ENCODE measurements around the gene GFM1.

Gene GFM1

DNA sequence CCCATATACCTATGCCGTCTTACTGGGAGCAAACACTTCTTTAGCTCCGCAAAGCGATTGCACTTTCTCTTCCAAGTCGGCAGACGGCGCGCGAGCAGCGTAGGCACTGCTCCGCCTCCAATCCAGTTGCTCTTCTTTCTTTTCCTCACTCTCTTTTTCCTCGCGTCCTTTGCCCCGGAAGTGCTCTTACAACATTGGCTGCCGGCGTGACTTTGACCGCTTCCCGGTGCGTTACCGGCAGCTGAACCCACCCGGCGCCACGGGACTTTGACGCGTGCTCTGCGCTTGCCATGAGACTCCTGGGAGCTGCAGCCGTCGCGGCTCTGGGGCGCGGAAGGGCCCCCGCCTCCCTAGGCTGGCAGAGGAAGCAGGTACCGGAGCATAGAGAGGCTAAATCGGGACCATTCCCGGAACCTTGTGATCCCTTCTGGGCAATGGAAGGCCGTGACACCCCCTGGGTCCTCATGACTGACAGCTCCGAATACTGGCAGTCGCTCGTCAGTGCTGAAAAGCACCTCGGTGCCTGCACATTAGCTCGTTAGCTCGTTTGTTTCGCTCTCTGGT lies at the start of gene GFM1:
Gene GFM1, plus strand, starts transcription at position 183 of the 564 bp plus-strand sequence. Its CDS starts 108 bp downstream, at position 291.
- in situ Hi-C loops (cut with MboI; ENCODE audit: low sequenced_read_pairs), result no loop called here

DNA sequence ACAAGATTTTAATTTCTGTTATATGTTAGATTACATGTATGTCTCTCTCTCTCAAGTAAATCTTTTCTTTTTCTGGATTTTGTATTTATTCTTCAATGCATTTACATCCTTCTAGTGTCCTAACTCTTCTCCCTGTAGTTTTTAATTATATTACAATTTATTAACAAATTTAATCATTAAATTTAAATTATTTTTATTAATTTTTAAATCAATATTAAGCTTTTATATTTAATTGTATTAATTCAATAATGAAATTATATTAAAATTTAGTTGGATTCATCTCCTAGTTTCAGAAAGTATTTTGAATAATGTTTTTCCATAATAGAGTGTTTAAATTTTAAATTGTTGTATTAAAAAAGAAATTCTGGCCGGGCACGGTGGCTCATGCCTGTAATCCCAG lies 43.5 kb upstream of the GFM1 start:
- in situ Hi-C loops (cut with MboI; ENCODE audit: low sequenced_read_pairs), result no loop called here

DNA sequence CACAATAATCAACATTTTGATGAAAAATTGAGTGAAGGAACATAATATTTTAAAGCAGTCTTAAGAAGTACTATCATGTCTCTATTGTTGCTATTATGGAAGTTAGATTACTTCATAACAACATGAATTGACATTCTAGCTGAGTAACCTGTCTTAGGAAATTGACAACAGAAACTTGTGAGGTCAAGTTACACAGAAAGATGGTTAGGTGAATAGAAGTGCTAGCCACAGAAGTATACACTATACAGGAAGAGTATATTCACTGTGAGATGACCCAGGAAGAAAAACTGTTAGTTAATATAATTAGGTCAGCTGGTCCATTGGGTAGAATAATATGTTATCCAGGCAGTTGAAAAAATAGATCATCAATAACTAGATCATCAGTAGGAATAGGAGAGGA lies 42.1 kb upstream of the GFM1 start:
- in situ Hi-C loops (cut with MboI; ENCODE audit: low sequenced_read_pairs), result no loop called here

DNA sequence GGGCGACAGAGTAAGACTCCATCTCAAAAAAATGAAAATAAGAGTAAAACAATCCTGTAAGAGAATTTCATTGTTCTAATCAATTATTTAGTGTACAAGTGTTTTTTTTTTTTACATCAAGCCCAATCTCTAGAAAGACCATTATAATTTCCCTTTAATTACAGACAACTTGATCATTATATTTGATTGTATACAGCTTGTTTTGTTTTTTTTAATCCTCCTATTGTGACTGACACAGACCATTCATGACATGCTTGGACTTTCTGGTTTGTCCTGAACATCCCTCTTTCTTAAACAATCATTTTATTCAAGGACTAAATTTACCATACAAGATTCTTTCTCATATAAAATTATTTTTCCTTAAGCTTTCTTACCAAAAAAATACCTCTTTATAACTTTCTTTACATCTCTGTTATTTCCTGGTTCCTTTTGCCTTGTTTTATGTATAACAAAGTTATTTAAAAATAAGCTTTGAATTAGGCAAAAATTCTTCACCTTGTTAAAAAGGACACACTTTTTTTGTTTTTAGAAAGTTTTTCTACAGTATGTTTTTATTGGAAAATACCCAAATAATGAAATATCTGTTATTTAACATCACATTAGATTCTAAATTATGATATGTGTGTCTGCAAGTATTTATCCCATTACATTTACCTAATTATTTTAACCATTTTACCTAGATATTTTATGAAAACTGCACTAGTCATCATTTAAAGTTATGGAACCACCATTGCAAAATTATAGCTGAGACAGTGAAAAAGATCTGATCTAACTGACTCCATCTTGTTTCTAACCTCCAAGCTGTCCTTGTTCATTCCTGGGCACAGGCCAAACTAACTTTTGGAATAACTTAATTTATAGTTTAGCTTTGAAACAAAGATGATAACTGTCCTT lies 26.1 kb upstream of the GFM1 start:
- in situ Hi-C loops (cut with MboI; ENCODE audit: low sequenced_read_pairs), result no loop called here

DNA sequence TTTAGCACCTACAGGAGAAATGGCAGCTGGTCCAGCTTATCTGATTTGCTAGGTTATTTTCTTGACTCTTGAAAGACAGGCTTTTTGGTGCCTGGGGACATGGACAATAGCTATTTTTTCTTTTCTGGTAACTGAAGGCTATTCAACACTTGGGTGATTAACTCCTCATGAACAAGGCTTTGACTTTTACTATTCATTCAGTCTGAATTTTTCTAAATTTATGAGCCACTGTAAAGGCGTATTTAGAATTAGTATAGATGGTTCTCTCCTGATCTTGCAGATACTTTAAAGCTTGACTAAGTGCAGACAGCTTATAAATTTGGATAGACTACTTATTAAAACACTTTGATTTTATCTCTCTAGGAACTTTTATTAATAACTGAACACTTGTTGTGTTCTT lies 18.4 kb upstream of the GFM1 start:
- in situ Hi-C loops (cut with MboI; ENCODE audit: low sequenced_read_pairs), result no loop called here

DNA sequence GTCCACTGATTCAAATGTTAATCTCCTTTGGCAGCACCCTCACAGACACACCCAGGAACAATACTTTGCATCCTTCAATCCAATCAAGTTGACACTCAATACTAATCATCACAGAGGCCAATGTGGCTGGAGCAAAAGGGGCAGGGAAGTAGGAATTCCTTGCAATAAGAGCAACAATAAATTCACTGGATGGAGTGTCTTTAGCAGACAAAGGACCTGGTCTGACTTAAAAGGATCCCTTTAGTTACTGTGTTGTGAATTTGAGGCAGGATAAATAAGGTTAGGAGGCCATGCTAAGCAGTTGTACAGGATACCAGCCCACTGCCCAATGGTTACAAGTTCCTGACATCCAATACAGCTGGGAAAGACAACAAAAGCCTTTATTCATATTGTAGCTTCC lies 12.3 kb upstream of the GFM1 start:
- in situ Hi-C loops (cut with MboI; ENCODE audit: low sequenced_read_pairs), result no loop called here

DNA sequence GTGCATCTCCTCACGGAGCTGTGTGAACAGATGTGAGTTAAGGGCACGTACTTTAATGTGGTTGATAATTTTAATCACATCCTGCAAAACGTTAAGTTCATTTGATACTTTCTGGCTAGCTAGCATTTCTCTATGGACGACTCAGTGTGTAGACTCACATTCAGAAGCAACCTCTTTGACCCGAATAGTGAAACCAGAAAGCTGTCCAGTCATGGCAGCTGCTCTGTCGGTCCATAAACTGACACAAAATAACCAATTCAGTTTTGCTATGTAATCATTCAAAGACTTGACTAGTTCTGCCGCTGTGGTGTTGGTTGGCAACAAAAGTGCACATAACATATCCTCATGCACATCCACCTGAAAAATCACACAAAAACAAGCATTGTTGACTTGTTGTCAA lies 3.7 kb upstream of the GFM1 start:
- in situ Hi-C loops (cut with MboI; ENCODE audit: low sequenced_read_pairs), result no loop called here

DNA sequence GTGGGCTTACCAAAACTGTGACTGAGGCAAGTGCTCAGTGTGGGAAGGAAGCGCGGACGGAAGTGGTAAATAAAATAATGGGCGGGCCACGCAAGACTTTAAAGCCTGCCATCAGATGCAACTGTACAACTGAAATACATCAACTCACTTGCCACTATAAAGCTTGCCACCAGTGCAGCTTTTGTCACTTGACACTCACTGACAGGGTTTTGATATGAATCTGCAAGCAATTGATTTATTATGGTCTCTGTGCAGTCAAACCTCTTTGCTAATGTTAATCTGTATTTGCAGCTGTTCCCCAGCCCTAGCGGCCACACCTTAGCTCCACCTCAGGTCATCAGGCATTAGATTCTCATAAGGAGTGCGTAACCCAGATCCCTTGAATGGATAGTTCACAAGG lies 2.3 kb upstream of the GFM1 start:
- in situ Hi-C loops (cut with MboI; ENCODE audit: low sequenced_read_pairs), result no loop called here

DNA sequence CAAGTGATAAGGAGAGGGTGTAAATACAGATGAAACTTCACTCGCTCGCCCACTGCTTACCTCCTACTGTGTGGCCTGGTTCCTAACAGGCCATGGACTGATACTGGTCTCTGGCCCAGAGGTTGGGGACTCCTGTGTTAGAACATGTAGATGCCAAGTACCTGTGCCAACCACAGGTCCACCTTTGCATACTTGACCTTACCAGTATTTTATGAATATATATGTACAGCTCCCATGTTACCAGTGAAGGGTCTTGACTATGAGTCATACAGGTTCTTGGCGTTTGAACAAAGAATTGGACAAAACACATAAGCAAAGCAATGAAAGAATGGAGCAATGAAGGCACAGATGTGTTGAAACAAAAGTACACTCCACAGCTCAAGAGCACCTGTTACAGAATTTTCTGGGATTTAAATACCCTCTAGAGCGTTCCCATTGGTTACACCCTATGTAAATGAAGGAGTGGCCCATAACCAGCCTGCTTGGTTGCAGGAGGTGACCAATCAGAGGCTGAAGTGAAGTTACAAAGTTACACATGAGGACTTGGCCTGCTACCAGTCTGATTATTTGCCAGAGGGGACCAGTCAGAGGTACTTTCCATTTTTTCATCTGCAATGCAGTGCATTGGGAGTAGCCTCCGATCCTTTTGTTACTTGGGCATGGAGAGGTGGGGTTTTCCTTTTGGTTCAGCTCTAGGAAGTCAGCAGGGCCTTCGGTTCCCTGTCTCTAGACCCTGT lies 1.7 kb upstream of the GFM1 start:
- in situ Hi-C loops (cut with MboI; ENCODE audit: low sequenced_read_pairs), result no loop called here

DNA sequence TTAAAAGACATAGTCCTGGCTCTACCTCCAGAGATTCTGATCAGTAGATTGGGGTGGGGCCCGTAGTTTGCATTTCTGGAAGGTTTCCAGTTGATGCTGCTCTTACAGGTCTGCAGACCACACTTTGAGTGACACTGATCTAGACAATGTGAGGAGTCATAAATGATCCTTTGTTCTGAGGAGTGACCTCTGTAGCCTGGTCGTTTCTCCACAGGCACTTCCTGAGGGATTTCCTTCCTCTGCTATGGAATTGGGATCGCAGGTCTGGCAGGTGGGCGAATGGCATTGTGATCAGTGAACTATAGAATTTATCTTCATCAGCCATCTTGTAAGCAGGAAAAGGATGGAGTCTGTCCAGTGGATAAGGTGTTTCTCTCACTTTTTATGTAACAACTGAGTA lies 5.5 kb downstream of the GFM1 start:
- in situ Hi-C loops (cut with MboI; ENCODE audit: low sequenced_read_pairs), result no loop called here

DNA sequence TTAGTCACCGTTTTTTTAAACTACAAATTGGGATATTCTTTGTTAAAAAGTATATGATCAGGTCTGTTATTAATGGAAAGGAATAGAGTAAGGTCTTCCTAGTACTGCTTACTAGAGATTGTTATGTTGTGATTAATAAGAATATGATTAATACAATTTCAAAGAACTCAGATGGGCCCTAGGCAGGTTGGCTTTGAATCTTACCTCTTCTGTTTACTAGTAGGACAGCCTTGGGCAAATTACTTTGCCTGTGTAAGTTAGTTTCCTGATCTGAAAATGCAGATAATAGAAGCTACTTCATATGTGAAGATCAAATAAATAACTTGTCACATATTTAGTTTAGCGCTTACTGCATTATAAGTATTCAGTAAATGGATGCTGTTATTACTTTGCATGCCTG lies 6.9 kb downstream of the GFM1 start:
- in situ Hi-C loops (cut with MboI; ENCODE audit: low sequenced_read_pairs), result no loop called here

DNA sequence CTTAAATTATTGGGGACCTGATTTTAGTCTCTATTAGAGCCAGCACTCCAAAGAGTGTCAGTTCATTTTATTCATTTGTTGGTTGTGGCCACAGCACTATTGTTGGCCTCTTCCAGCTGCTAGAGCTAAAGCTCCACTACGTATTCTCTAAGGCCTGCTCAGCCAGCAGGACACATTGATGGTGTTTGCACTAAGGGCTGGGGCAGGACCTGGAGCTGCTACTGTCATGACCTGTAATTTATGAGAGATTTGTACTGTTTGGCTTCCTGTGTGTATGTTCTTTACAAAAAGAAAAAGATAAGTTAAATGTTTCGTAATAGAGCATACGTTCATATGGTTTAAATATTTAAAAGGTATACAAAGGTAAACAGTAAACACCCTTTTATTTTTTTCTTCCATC lies 8.1 kb downstream of the GFM1 start:
- in situ Hi-C loops (cut with MboI; ENCODE audit: low sequenced_read_pairs), result no loop called here

DNA sequence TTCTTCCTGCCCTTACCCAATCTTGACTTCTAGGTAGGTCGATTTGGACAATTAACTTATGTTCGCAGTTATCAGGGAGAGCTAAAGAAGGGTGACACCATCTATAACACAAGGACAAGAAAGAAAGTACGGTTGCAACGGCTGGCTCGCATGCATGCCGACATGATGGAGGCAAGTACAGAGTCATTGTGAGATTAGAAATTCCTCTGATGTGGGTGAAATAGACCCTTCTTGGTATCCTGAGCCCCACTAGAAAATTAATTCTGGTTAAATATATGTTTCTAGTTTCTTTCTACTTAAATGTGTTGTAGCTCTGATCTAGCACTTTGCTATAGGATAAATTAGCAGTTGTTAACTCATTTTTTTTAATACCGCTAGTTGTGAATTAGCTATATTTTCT lies 14.6 kb downstream of the GFM1 start:
- in situ Hi-C loops (cut with MboI; ENCODE audit: low sequenced_read_pairs), result no loop called here

DNA sequence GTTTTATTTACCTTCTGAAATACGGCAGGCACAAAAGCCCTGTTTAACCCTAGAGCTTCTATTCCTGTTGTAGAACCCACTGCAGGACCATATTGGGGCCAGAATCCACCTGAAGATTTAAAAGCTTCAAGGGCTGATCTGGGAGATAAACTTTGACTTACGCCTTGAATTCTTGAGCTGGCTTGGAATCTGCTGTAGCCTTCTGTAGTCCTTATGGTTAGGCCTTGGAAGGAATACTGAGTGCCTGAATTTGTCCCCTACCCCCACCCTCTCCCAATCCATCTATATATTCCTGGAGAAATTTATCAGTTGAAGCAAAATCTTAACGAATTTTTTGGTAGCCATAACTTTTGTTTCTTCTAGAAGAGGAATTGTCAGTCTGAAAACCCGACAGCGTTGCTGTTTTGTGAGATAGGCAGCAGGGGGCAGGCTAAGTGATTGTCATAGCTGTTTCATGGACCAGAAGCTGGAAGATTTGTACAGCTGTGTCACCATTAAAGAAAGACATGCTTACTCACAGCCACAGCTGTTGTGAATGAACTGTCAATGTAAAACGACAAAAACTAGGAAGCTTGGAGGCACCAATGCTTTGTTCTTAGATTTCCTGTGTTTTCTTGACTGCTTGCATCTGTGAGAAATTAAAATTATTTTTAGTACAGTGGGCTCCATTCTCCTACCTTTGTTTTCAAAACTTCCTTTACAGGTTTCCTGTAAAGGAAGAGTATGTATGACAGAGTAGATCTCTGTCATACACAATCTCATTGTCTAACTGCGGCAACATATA lies 15.3 kb downstream of the GFM1 start:
- in situ Hi-C loops (cut with MboI; ENCODE audit: low sequenced_read_pairs), result loop anchor here (10.0 kb wide), 1 partner anchor 135 kb away; no protein-coding TSS in a partner anchor

DNA sequence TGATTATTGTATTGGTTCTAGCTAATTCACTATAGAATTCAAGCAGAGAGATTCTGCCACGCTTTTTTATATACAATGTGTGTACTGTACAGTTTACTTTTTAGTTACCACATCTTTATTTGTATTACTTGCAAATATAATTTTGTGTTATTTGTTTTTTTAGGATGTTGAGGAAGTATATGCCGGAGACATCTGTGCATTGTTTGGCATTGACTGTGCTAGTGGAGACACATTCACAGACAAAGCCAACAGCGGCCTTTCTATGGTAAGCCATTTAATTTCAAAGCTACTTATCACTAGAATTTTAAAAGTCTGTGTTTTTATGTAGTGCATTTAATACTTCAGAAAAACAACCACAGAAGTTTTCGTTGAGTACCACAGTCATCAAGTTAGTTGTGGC lies 16.4 kb downstream of the GFM1 start:
- in situ Hi-C loops (cut with MboI; ENCODE audit: low sequenced_read_pairs), result loop anchor here (10.0 kb wide), 1 partner anchor 134 kb away; no protein-coding TSS in a partner anchor

DNA sequence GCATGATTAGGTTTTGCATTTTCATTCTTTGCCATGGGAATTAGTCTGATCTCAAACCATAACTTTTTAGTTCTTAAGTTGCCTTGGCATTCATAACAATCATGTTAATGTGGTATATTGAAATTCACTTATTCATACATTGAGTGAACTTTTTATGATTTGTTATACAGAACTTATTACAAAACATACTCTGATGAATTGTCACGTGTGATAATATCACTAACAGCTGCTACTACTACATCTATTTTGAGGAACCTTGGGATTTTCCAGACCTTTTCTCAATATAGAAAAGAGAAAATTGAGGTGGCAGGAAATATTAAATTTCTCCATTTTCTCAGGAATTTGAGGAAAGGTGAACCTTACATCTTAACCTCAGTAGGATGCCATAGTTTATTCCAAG lies 18.9 kb downstream of the GFM1 start:
- in situ Hi-C loops (cut with MboI; ENCODE audit: low sequenced_read_pairs), result loop anchor here (10.0 kb wide), 1 partner anchor 132 kb away; no protein-coding TSS in a partner anchor

DNA sequence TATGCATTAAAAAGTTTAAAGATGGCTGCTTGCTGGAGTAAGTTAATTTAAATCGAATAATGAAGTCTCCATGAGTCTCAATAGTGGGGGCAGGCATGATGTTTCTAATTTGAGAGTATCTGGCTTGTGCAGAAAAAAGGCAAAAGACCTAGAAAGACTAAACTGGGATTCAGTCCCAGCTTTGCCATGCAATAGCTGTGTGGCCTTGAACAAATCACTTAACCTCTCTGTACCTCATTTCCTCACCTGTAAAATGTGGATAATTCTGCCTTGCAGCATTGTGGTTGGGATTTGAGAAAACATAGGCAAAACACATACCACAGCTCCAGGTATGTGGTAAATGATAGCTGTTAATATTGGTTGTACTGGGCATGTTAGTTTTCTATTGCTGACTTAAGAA lies 19.5 kb downstream of the GFM1 start:
- in situ Hi-C loops (cut with MboI; ENCODE audit: low sequenced_read_pairs), result loop anchor here (10.0 kb wide), 1 partner anchor 131 kb away; no protein-coding TSS in a partner anchor

DNA sequence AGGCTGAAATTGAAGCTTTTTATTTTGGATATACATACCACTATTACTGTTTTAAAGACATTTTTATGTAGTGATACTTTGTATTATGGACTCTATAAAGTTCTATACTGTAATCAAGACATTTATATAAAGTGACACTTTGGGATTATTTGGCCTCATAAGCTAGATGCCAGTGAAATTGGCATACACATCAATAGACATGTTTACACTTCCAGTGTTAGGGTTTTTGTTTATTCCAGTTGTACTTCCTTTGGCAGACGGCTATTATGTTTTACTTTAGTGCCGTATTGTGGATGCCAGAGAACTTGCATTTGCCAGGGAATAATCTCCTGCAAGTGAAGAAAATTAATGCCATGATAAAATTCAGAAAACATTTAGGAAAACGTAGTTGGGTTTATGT lies 22.1 kb downstream of the GFM1 start:
- in situ Hi-C loops (cut with MboI; ENCODE audit: low sequenced_read_pairs), result loop anchor here (10.0 kb wide), 1 partner anchor 128 kb away; no protein-coding TSS in a partner anchor

DNA sequence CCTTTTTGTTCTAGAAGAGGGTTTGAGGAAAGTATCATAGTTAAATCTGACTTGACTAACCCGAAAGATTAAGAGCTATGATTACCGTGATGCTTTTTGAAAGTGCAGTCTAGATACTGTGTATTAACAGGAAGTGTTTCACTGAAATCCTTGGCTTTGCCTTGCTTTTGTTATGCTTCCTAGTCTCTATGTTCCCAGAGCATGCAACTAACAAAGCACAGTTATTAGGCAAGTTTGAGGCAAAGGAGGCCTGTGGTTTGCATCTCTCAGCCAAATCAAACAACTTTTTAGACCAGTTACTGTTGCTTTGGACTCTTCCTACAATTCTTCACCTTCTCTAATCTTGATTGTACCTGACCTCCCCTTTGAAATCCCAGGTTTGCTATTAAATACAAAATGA lies 24.2 kb downstream of the GFM1 start:
- in situ Hi-C loops (cut with MboI; ENCODE audit: low sequenced_read_pairs), result loop anchor here (10.0 kb wide), 1 partner anchor 126 kb away; no protein-coding TSS in a partner anchor

DNA sequence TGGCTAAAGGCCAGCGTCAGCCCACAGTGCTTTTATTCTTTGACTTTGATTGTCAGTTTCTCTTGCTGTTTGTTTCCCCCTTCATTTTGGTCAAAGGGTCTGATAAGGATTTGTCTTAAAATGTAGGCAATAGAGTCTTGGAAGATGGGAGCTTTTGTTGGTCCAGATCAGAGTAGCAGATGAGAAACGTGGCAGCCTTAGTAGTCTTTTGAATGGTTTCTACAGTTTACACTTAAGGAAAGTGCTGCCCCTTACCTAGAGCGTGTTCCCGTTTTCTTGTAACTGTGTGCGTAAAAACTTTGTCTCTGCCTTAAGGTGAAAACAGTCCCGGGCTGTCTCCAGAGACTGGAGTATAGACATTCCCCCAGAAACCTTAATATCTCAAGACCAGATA lies 27.5 kb downstream of the GFM1 start:
- in situ Hi-C loops (cut with MboI; ENCODE audit: low sequenced_read_pairs), result no loop called here
